IPS DF 6.9 (cell line): ENCODE results near the gene PRRC1.
A peak's percentile ranks its signal among the peaks of the same experiment; 100 is the strongest.

Source experiments
- DNase-seq: peaks from one replicate; pipeline ENCODE4 v3.0.0-alpha.2; 2013; ENCODE audit warnings: low read depth, low spot score
- H3K27ac ChIP-seq: one replicate; pipeline ENCODE4 v1.5.1; 2013; ENCODE audit warnings: low read length, control low read depth
- H3K27me3 ChIP-seq: 2 replicates; pipeline ENCODE4 v1.6.1; 2013; ENCODE audit warnings: mild to moderate bottlenecking, low read length; ENCODE audit not compliant: control insufficient read depth, insufficient read depth
- H3K36me3 ChIP-seq: 2 replicates; pipeline ENCODE4 v1.6.1; 2013; ENCODE audit warnings: low read length; ENCODE audit not compliant: control insufficient read depth, insufficient read depth
- H3K4me1 ChIP-seq: 2 replicates; pipeline ENCODE4 v1.6.1; 2013; ENCODE audit warnings: low read length; ENCODE audit not compliant: control insufficient read depth, insufficient read depth
- H3K4me3 ChIP-seq: 2 replicates; pipeline ENCODE4 v1.5.1; 2013; ENCODE audit warnings: mild to moderate bottlenecking, low read length
- H3K9me3 ChIP-seq: 2 replicates; pipeline ENCODE4 v1.6.1; 2013; ENCODE audit warnings: low read length, inconsistent platforms; ENCODE audit not compliant: control insufficient read depth, insufficient read depth
- WGBS: extraction: QIAGEN DNeasy Blood & Tissue Kit; methylation state at CpG from one replicate; pipeline ENCODE4 v1.1.7; 2013; ENCODE audit warnings: mixed read lengths, missing lambda C conversion rate; ENCODE audit not compliant: insufficient read length, insufficient coverage; 5-methylcytosine and 5-hydroxymethylcytosine counted together

Gene PRRC1

DNA sequence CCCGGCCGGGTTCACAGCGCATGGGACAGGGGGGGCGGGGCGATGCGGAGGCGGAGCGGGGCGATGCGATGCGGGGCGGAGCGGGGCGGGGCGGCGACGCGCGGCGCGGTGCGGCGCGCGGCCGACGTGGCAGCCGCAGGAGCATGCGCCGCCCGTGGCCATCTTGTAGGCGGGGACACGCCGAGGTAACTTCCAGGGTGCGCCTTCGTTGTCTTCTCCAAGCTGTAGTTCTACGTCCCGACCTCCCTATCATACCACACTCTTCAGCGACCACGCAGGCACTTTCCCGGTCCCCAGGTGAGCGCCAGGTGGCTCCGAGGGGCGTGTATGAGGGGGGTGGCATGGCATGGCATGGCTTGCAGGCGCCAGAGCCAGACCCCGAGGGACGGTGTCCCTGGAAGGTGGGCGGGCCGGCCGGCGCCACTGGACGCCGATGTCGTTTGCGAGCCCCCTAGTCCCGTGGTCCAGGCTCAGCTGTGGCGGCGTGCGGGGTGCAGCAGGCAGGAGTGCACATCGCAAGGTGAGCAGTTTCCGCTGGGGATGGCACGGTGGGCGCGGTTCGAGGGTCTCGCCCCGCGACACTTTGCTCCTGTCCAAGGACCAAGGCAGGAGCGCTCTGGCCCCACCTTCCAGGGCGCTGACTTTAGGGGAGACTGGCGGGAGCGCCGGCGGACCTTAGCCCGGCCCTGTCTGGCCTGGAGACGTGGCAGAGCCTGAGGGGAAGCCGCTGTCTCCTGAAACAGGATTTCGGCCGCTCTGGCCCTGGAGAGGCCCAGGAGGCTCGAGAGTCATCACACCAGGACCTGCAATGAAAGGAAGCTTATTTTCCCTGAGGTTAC is at the start of gene PRRC1:
TSS of gene PRRC1 (plus strand) at position 161 of the 839 bp plus-strand sequence. CDS start 5,840 bp downstream, outside the sequence.
- Histone ChIP-seq H3K27me3 (no peaks in the 10 kb centered on the region), H3K4me1 (0 out of 2 replicates have a peak, but pooled peaks cover 1% of the 10 kb centered on the region), H3K27ac (no peak within 1 kb of the TSS), H3K9me3 (no peaks in the 10 kb centered on the region; the same call in 1 of the 2 replicates), H3K4me3 (peak within 1 kb of the TSS; percentile 59), H3K36me3 (no peaks in the 10 kb centered on the region)
- no CpG with 5 or more reads among the region's 80 CpGs for WGBS
- no peak for DNase-seq

- WGBS: no CpG with 5 or more reads among the region's 2 CpGs
- no peaks in the 10 kb centered on the region for H3K4me1 ChIP-seq
- no peaks in the 10 kb centered on the region for H3K36me3 ChIP-seq
- DNase-seq: no peak
- no peaks in the 10 kb centered on the region for H3K9me3 ChIP-seq
- no peak overlapping the region for H3K4me3 ChIP-seq
- H3K27me3 ChIP-seq: no peaks in the 10 kb centered on the region
- no peak overlapping the region for H3K27ac ChIP-seq
Measured at GRCh38 chr5:127471211-127471610, 46.2 kb upstream of the PRRC1 start.

GRCh38 chr5:127472700-127473099 is 44.7 kb upstream of the PRRC1 start:
- Histone ChIP-seq H3K9me3 (no peaks in the 10 kb centered on the region), H3K4me1 (no peaks in the 10 kb centered on the region), H3K27ac (no peak overlapping the region), H3K4me3 (no peak overlapping the region), H3K27me3 (no peaks in the 10 kb centered on the region), H3K36me3 (no peaks in the 10 kb centered on the region)
- no peak for DNase-seq
- WGBS: no CpG with 5 or more reads among the region's 3 CpGs

GRCh38 chr5:127486471-127486870 is 31.0 kb upstream of the PRRC1 start:
- WGBS: no CpG with 5 or more reads among the region's 4 CpGs
- H3K4me1 ChIP-seq: no peaks in the 10 kb centered on the region
- no peak overlapping the region for H3K4me3 ChIP-seq
- no peaks in the 10 kb centered on the region for H3K27me3 ChIP-seq
- H3K27ac ChIP-seq: no peak overlapping the region
- H3K9me3 ChIP-seq: no peaks in the 10 kb centered on the region
- H3K36me3 ChIP-seq: no peaks in the 10 kb centered on the region
- no peak for DNase-seq

DNA sequence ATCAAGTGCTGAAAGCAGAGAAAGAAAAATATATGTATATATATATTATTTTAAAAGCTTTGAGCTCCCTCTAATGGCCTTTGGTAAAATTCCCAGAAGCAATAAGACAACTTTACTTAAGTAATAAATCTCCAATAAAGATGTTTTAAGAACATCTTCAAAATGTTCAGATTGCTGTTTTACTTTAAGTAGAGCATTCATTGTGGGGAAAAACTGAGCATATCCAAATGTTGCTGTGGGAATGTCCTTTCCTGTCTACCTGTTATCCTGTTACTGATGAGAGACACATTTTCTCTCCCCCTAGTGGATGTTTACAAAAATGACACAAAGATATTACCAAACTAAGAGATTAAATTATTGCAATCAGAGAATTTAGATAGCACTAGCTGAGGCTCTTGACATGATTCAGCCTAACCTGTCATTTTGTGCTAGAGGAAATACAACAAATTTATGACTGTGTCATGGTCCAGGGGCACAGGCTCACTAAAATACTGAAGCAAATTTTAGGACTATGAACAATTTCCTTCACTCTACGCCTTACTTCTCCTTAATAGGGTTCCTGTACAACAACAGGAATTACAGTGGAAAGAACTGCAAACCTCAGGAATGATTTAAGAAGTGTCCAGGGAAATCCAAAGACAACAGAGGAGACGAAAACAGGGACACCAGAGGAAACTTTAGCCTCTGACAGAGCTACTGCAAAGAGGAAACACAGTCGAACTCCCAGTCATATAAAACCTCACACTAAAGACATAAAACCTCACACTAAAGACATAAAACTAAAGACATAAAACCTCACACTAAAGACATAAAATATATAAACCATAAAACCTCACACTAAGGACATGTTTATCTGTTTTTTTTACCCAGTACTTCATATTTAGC is 24.3 kb upstream of the PRRC1 start:
- Histone ChIP-seq H3K9me3 (no peaks in the 10 kb centered on the region), H3K4me1 (no peaks in the 10 kb centered on the region), H3K4me3 (no peak overlapping the region), H3K27ac (no peak overlapping the region), H3K27me3 (no peaks in the 10 kb centered on the region), H3K36me3 (no peaks in the 10 kb centered on the region)
- no peak for DNase-seq
- WGBS: no CpG with 5 or more reads among the region's 3 CpGs

DNA sequence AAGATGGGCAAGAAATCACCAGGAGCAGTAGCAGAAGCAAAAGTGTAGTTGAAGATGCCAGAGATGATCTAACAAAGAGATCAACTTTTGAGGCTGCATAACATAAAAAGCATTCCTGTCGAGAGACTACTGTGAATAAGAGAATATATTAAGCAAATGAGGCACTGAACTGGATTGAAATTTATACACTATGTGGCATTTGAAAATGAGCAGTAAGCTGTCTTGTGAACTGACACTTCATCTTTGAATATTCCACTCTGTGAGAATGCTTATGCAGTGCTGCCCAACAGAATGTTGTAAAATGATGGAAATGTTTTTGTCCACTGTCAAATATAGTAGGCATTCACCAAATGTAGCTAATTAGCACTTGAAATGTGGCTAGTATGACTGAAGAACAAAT is 18.9 kb upstream of the PRRC1 start:
- no peak for DNase-seq
- Histone ChIP-seq H3K27ac (no peak overlapping the region), H3K27me3 (no peaks in the 10 kb centered on the region), H3K9me3 (no peaks in the 10 kb centered on the region), H3K36me3 (no peaks in the 10 kb centered on the region), H3K4me3 (no peak overlapping the region), H3K4me1 (no peaks in the 10 kb centered on the region)
- WGBS: no CpG with 5 or more reads among the region's 1 CpG

- no peaks in the 10 kb centered on the region for H3K36me3 ChIP-seq
- DNase-seq: no peak
- H3K4me1 ChIP-seq: no peaks in the 10 kb centered on the region
- no peak overlapping the region for H3K27ac ChIP-seq
- no peaks in the 10 kb centered on the region for H3K27me3 ChIP-seq
- no peak overlapping the region for H3K4me3 ChIP-seq
- no peaks in the 10 kb centered on the region for H3K9me3 ChIP-seq
- 100% methylated on average over 1 of the region's 2 CpGs for WGBS
Measured at GRCh38 chr5:127505905-127506304, 11.5 kb upstream of the PRRC1 start.

- H3K4me1 ChIP-seq: no peaks in the 10 kb centered on the region
- H3K36me3 ChIP-seq: no peaks in the 10 kb centered on the region
- no peaks in the 10 kb centered on the region for H3K27me3 ChIP-seq
- H3K9me3 ChIP-seq: no peaks in the 10 kb centered on the region
- H3K4me3 ChIP-seq: no peak overlapping the region
- DNase-seq: no peak
- H3K27ac ChIP-seq: no peak overlapping the region
- no CpG with 5 or more reads among the region's 6 CpGs for WGBS
Measured at GRCh38 chr5:127506616-127507015, 10.8 kb upstream of the PRRC1 start.

- Histone ChIP-seq H3K4me1 (no peaks in the 10 kb centered on the region), H3K36me3 (no peaks in the 10 kb centered on the region), H3K27me3 (no peaks in the 10 kb centered on the region), H3K27ac (no peak overlapping the region), H3K4me3 (no peak overlapping the region), H3K9me3 (no peaks in the 10 kb centered on the region)
- DNase-seq: no peak
- no CpG with 5 or more reads among the region's 2 CpGs for WGBS
Measured at GRCh38 chr5:127508644-127509373, 8.6 kb upstream of the PRRC1 start.

- WGBS: no CpG with 5 or more reads among the region's 3 CpGs
- Histone ChIP-seq H3K27ac (no peak overlapping the region), H3K36me3 (no peaks in the 10 kb centered on the region), H3K9me3 (no peaks in the 10 kb centered on the region), H3K4me3 (no peak overlapping the region), H3K27me3 (no peaks in the 10 kb centered on the region), H3K4me1 (0 out of 2 replicates have a peak, but pooled peaks cover 1% of the 10 kb centered on the region)
- no peak for DNase-seq
Measured at GRCh38 chr5:127513408-127513970, 4.0 kb upstream of the PRRC1 start.
